ENCODE data around the gene CCNT2.

DNA sequence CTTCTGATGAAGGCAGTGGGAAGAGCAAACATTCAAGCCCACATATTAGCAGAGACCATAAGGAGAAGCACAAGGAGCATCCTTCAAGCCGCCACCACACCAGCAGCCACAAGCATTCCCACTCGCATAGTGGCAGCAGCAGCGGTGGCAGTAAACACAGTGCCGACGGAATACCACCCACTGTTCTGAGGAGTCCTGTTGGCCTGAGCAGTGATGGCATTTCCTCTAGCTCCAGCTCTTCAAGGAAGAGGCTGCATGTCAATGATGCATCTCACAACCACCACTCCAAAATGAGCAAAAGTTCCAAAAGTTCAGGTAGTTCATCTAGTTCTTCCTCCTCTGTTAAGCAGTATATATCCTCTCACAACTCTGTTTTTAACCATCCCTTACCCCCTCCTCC is 35.4 kb downstream of the CCNT2 start:
- no peak for TF ChIP-seq CTCF (IDR thresholded peaks at IDR 0.05)
- TF ChIP-seq POLR2A (IDR thresholded peaks at IDR 0.05): no peak
- no peak for TF ChIP-seq POLR2AphosphoS5 (IDR thresholded peaks at IDR 0.05)
- no peak for TF ChIP-seq EP300 (IDR thresholded peaks at IDR 0.05)

Measured in sigmoid colon (tissue), 4 donors.